Measurements from ENCODE around the gene GOLGA3.

Gene GOLGA3

GRCh38 chr12:132773077-132773955, 55.4 kb downstream of the GOLGA3 start:
- H3K27ac Mint-ChIP-seq: no peak overlapping the region
- no peak for TF ChIP-seq CTCF (IDR thresholded peaks at IDR 0.05)
- H3K27me3 Mint-ChIP-seq (ENCODE audit: low read depth, poor library complexity): no peaks in the 10 kb centered on the region
- H3K4me1 Mint-ChIP-seq: peaks cover 12% of the 10 kb centered on the region
- peaks cover 39% of the 10 kb centered on the region for H3K36me3 Mint-ChIP-seq (ENCODE audit: low read depth)
- no peak overlapping the region for H3K4me3 Mint-ChIP-seq
- no peaks in the 10 kb centered on the region for H3K9me3 Mint-ChIP-seq
- no peak for DNase-seq

GRCh38 chr12:132772606-132773005, 56.1 kb downstream of the GOLGA3 start:
- H3K27ac Mint-ChIP-seq: no peak overlapping the region
- H3K4me1 Mint-ChIP-seq: peaks cover 19% of the 10 kb centered on the region
- H3K4me3 Mint-ChIP-seq: no peak overlapping the region
- no peak for TF ChIP-seq CTCF (IDR thresholded peaks at IDR 0.05)
- peaks cover 43% of the 10 kb centered on the region for H3K36me3 Mint-ChIP-seq (ENCODE audit: low read depth)
- no peaks in the 10 kb centered on the region for H3K9me3 Mint-ChIP-seq
- DNase-seq: no peak
- no peaks in the 10 kb centered on the region for H3K27me3 Mint-ChIP-seq (ENCODE audit: low read depth, poor library complexity)

GRCh38 chr12:132771126-132771838, 57.4 kb downstream of the GOLGA3 start:
- H3K4me1 Mint-ChIP-seq: peaks cover 31% of the 10 kb centered on the region
- no peak overlapping the region for H3K27ac Mint-ChIP-seq
- TF ChIP-seq CTCF (IDR thresholded peaks at IDR 0.05): no peak
- H3K36me3 Mint-ChIP-seq (ENCODE audit: low read depth): peaks cover 45% of the 10 kb centered on the region
- no peaks in the 10 kb centered on the region for H3K27me3 Mint-ChIP-seq (ENCODE audit: low read depth, poor library complexity)
- DNase-seq: no peak
- no peaks in the 10 kb centered on the region for H3K9me3 Mint-ChIP-seq
- no peak overlapping the region for H3K4me3 Mint-ChIP-seq

- Mint-ChIP-seq H3K9me3 (no peaks in the 10 kb centered on the region), H3K4me3 (no peak overlapping the region), H3K4me1 (peaks cover 47% of the 10 kb centered on the region), H3K36me3 (ENCODE audit: low read depth) (peaks cover 27% of the 10 kb centered on the region), H3K27me3 (ENCODE audit: low read depth, poor library complexity) (no peaks in the 10 kb centered on the region), H3K27ac (peak overlapping the region; percentile 88)
- no peak for DNase-seq
- no peak for TF ChIP-seq CTCF (IDR thresholded peaks at IDR 0.05)
These were observed 62.1 kb downstream of the GOLGA3 start for GRCh38 chr12:132766380-132767085.

- TF ChIP-seq CTCF (IDR thresholded peaks at IDR 0.05): no peak
- peaks cover 2% of the 10 kb centered on the region for H3K27me3 Mint-ChIP-seq (ENCODE audit: low read depth, poor library complexity)
- H3K27ac Mint-ChIP-seq: peak overlapping the region; percentile 60
- H3K36me3 Mint-ChIP-seq (ENCODE audit: low read depth): peaks cover 24% of the 10 kb centered on the region
- no peak overlapping the region for H3K4me3 Mint-ChIP-seq
- no peaks in the 10 kb centered on the region for H3K9me3 Mint-ChIP-seq
- no peak for DNase-seq
- peaks cover 56% of the 10 kb centered on the region for H3K4me1 Mint-ChIP-seq
These were observed 63.3 kb downstream of the GOLGA3 start for GRCh38 chr12:132765361-132765760.
